Measurements from ENCODE around the gene TAS2R13.

TAS2R13 gene

DNA sequence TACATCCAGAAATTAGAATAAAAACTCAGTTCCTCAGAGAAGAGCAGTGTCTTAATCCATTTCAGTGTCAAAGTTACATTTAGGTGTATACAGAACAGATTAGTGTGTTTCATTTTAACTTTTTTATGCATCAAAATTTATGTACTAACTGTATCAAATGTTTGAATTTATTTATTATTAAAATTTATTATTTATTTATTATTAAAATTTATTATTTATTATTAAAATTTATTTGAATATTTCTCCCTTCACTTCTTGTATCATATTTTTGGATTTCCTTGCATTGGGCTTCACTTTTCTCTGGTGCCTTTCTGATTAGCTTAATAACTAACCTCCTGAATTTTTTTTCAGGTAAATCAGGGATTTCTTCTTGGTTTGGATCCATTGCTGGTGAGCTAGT, 32.0 kb upstream of the TAS2R13 start:
- no peaks in the 10 kb centered on the region for H3K27me3 ChIP-seq
- no peak overlapping the region for H3K4me3 ChIP-seq (ENCODE audit: low read depth, low read length)
- no peaks in the 10 kb centered on the region for H3K9me3 ChIP-seq
- TF ChIP-seq, protein P1, sequence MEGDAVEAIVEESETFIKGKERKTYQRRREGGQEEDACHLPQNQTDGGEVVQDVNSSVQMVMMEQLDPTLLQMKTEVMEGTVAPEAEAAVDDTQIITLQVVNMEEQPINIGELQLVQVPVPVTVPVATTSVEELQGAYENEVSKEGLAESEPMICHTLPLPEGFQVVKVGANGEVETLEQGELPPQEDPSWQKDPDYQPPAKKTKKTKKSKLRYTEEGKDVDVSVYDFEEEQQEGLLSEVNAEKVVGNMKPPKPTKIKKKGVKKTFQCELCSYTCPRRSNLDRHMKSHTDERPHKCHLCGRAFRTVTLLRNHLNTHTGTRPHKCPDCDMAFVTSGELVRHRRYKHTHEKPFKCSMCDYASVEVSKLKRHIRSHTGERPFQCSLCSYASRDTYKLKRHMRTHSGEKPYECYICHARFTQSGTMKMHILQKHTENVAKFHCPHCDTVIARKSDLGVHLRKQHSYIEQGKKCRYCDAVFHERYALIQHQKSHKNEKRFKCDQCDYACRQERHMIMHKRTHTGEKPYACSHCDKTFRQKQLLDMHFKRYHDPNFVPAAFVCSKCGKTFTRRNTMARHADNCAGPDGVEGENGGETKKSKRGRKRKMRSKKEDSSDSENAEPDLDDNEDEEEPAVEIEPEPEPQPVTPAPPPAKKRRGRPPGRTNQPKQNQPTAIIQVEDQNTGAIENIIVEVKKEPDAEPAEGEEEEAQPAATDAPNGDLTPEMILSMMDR (IDR thresholded peaks at IDR 0.05; ENCODE audit: low read depth, low read length) = no peak
- no peaks in the 10 kb centered on the region for H3K36me3 ChIP-seq
- no peak for DNase-seq
- no peaks in the 10 kb centered on the region for H3K4me1 ChIP-seq

DNA sequence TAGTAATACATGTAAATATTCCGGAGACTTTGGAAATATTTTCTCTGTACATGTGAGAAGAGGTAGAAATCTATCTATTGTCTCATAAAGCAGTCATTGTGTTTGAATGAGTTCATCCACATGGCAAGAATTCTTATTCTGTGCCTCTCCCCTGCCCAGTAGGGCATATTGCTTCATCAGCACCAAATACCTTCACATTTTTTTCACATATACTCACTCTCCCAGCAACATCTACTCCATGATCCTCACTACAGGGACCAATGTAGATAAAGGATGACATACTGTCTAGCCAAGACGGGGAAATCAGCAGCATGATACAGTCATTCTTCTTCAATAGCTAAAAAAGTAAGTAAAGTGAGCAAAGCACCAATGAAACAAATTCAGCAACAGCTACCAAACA, 31.0 kb upstream of the TAS2R13 start:
- no peaks in the 10 kb centered on the region for H3K27me3 ChIP-seq
- H3K9me3 ChIP-seq = no peaks in the 10 kb centered on the region
- H3K4me3 ChIP-seq (ENCODE audit: low read depth, low read length) = no peak overlapping the region
- no peak for DNase-seq
- TF ChIP-seq, protein P1 (IDR thresholded peaks at IDR 0.05; ENCODE audit: low read depth, low read length) = no peak
- no peaks in the 10 kb centered on the region for H3K4me1 ChIP-seq
- H3K36me3 ChIP-seq = no peaks in the 10 kb centered on the region

DNA sequence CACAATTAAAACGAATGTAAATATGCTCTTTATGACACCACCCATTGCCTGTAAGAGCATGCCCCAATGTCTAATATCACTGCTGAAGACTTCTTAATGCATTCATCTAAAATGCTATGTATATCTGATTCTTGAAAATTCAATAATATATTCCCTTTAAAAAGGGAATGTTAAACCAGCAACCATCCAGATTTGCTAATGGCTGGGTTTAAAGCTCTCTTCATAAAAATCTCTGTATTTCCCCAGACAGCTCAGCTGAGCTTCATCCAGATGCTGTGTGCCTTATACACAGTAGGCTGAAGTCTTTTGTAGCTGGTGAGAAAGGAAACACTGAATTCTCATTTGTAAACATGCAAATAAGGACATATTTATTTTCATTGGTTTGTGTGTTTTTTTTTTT, 29.8 kb upstream of the TAS2R13 start, which contains the start of gene TAS2R14:
Gene TAS2R14 (minus strand): TSS at position 101 of the 400 bp plus-strand sequence. CDS start 56 bp downstream, at position 45.
- H3K4me3 ChIP-seq (ENCODE audit: low read depth, low read length) = no peak within 1 kb of the TSS
- TF ChIP-seq, protein P1 (IDR thresholded peaks at IDR 0.05; ENCODE audit: low read depth, low read length) = no peak
- H3K36me3 ChIP-seq = no peaks in the 10 kb centered on the region
- H3K4me1 ChIP-seq = no peaks in the 10 kb centered on the region
- no peaks in the 10 kb centered on the region for H3K9me3 ChIP-seq
- H3K27me3 ChIP-seq = no peaks in the 10 kb centered on the region
- DNase-seq = no peak

DNA sequence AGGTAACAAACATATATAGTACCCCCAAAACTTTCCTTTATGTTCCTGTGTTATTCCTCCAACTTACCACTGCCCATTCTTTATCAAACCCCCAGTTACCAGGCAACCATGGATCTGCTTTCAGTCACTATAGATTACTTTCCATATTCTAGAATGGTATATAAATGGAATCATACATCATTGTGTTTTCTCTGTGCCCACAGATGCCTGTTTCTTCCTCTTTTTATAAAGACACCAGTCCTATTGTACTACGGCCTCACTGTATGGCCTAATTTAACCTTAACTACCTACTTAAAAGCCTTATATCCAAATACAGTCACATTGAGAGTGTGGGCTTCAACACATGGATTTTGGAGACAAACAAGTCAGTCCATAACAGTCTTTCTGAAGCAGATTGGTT, 27.1 kb upstream of the TAS2R13 start:
- H3K4me3 ChIP-seq (ENCODE audit: low read depth, low read length) = no peak overlapping the region
- DNase-seq = no peak
- no peaks in the 10 kb centered on the region for H3K27me3 ChIP-seq
- H3K9me3 ChIP-seq = no peaks in the 10 kb centered on the region
- H3K36me3 ChIP-seq = no peaks in the 10 kb centered on the region
- TF ChIP-seq, protein P1 (IDR thresholded peaks at IDR 0.05; ENCODE audit: low read depth, low read length) = no peak
- no peaks in the 10 kb centered on the region for H3K4me1 ChIP-seq

DNA sequence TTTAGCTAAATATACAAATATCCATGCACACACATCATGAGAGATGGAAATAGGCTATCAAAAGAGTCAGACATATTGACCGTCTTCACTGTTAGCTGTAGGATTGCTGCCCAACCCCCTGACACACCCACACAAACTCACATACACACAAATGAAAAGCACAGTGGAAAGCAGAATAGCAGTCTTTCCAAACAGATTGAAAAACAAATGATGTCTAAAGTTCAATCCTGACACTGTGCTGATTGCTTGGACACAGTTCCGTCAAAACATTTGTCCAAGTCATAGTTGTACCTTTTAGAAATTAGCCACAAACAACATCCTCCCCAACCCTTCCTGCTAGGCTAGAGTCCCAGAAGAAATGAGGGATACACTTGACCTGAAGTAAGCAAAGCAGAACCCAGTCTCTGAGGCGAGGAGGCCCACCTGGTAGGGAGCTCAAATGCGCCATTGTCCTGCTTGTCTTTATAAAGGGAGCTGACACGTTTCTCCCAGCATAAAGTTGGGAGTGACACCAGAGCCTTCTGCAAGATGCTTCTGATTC, 19.5 kb upstream of the TAS2R13 start, which contains the start of gene PRH2:
Gene PRH2 (plus strand): TSS at position 491 of the 541 bp plus-strand sequence. CDS start 38 bp downstream, at position 529.
- no peaks in the 10 kb centered on the region for H3K4me1 ChIP-seq
- no peaks in the 10 kb centered on the region for H3K27me3 ChIP-seq
- no peak for DNase-seq
- no peaks in the 10 kb centered on the region for H3K36me3 ChIP-seq
- TF ChIP-seq, protein P1 (IDR thresholded peaks at IDR 0.05; ENCODE audit: low read depth, low read length) = no peak
- no peak within 1 kb of the TSS for H3K4me3 ChIP-seq (ENCODE audit: low read depth, low read length)
- no peaks in the 10 kb centered on the region for H3K9me3 ChIP-seq

DNA sequence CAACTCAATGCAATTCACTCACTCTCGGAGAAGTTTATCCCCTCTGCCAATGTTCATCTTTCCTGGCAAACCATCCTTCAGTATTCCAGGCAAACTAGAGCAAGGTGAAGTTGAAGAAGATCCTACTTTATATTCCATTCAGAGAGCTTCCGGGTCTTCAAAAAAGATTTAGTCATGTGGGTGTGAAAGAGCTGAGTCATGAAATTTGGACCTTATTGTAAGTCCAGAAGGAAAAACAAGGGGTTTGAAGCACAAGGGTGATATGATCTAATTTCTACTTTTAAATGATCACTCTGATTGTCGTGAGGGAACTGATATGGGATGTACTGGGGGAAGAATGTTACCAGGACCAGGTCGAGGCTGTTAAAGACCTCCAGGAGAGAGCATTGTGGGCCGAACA, 16.9 kb upstream of the TAS2R13 start:
- Histone ChIP-seq H3K4me1 (no peaks in the 10 kb centered on the region), H3K27me3 (no peaks in the 10 kb centered on the region)
- TF ChIP-seq, protein P1 (IDR thresholded peaks at IDR 0.05; ENCODE audit: low read depth, low read length) = no peak

More for the DNA sequence above, 16.9 kb upstream of the TAS2R13 start:
- Histone ChIP-seq H3K9me3 (no peaks in the 10 kb centered on the region), H3K4me3 (ENCODE audit: low read depth, low read length) (no peak overlapping the region), H3K36me3 (no peaks in the 10 kb centered on the region)
- no peak for DNase-seq
